Naive thymus-derived CD4-positive, alpha-beta T cell (primary cell): Measurements from ENCODE around the gene AFDN. TPM values are rescaled to one million over a fixed set of nuclear protein-coding genes. Genes with fewer than 3 reads are reported as not detected.

Experiments
- ATAC-seq: fragments of 150-1000 bp; cut with Tn5 transposase; 2 replicates; pipeline ENCODE4 v1.10.0; 2021; ENCODE audit warnings: mild to moderate bottlenecking, moderate library complexity
- CTCF ChIA-PET: fragments of 350-600 bp; sonication (Branson Sonifier 250); formaldehyde crosslinking; loops from one replicate; lab custom pipeline; 2021; ENCODE audit warnings: antibody characterized with exemption; lab: Charles Lee
- POLR2A ChIA-PET: fragments of 350-600 bp; sonication (Branson Sonifier 250); formaldehyde crosslinking; loops from one replicate; lab custom pipeline; 2021; ENCODE audit warnings: antibody characterized with exemption, inconsistent platforms; lab: Charles Lee
- DNase-seq, 9 donors: peaks; one replicate each; pipeline versions ENCODE4 v3.0.0 to v3.0.0-alpha.2; 2020 to 2022; ENCODE audit warnings: mixed read lengths in 1 of 9
- H3K27ac ChIP-seq: one replicate; pipeline ENCODE4 v1.7.0; 2013; ENCODE audit warnings: mild to moderate bottlenecking, low read depth, low read length, moderate library complexity
- H3K27me3 ChIP-seq, 2 donors: one replicate each; pipeline ENCODE4 v1.7.0; 2013; ENCODE audit warnings: low read length in 2 of 2, mild to moderate bottlenecking in 2 of 2, moderate library complexity in 2 of 2; ENCODE audit not compliant: control insufficient read depth in 2 of 2, insufficient read depth in 2 of 2
- H3K36me3 ChIP-seq, 3 experiments: 1 replicate in 2 of 3; 2 replicates in 1 of 3; pipeline ENCODE4 v1.7.0; 2013; ENCODE audit warnings: low read length in 3 of 3, mild to moderate bottlenecking in 3 of 3, moderate library complexity in 1 of 3; ENCODE audit not compliant: insufficient read depth in 3 of 3, control insufficient read depth in 2 of 3
- H3K4me1 ChIP-seq, 2 donors: one replicate each; pipeline ENCODE4 v1.7.0; 2013; ENCODE audit warnings: low read length in 2 of 2, mild to moderate bottlenecking in 2 of 2, moderate library complexity in 1 of 2; ENCODE audit not compliant: control insufficient read depth in 2 of 2, insufficient read depth in 2 of 2
- H3K4me3 ChIP-seq: 2 replicates; pipeline ENCODE4 v1.7.0; 2013; ENCODE audit warnings: mild to moderate bottlenecking, low read length
- H3K9me3 ChIP-seq, 3 experiments: 1 replicate in 2 of 3; 2 replicates in 1 of 3; pipeline ENCODE4 v1.7.0; 2013; ENCODE audit warnings: low read length in 3 of 3; ENCODE audit not compliant: control insufficient read depth in 2 of 3
- H3K27ac Mint-ChIP-seq, 9 donors: one replicate each; pipeline ENCODE4 v1.8.0; 2020 to 2022; ENCODE audit warnings: mixed read lengths in 9 of 9, mild to moderate bottlenecking in 8 of 9, moderate library complexity in 5 of 9, inconsistent platforms in 2 of 9
- H3K27me3 Mint-ChIP-seq, 5 donors: one replicate each; pipeline ENCODE4 v1.8.0; 2021 to 2022; ENCODE audit warnings: mixed read lengths in 5 of 5, mild to moderate bottlenecking in 1 of 5
- H3K36me3 Mint-ChIP-seq, 5 donors: one replicate each; pipeline ENCODE4 v1.8.0; 2020 to 2022; ENCODE audit warnings: mixed read lengths in 5 of 5, mild to moderate bottlenecking in 3 of 5, inconsistent platforms in 1 of 5
- H3K4me1 Mint-ChIP-seq, 7 donors: one replicate each; pipeline ENCODE4 v1.8.0; 2020 to 2022; ENCODE audit warnings: mixed read lengths in 7 of 7, mild to moderate bottlenecking in 3 of 7, inconsistent platforms in 1 of 7
- H3K4me3 Mint-ChIP-seq, 10 donors: one replicate each; pipeline ENCODE4 v1.8.0; 2020 to 2022; ENCODE audit warnings: mild to moderate bottlenecking in 10 of 10, mixed read lengths in 10 of 10, moderate library complexity in 6 of 10, inconsistent platforms in 2 of 10
- H3K9me3 Mint-ChIP-seq, 11 donors: one replicate each; pipeline ENCODE4 v1.8.0; 2020 to 2022; ENCODE audit warnings: mixed read lengths in 11 of 11, mild to moderate bottlenecking in 4 of 11, inconsistent platforms in 1 of 11, moderate library complexity in 1 of 11
- intact Hi-C, 2 donors: fragments of 100-400 bp; cut with micrococcal nuclease; formaldehyde crosslinking; loops; one replicate each; pipeline ENCODE4 v1.15.1; 2023
- polyA plus RNA-seq, 2 donors: library from polyadenylated mRNA; unstranded; fragments of 300-500 nt; fragmentation: Illumina TruSeq; gene quantifications; one replicate each; pipeline ENCODE4 v1.2.3, GENCODE V29; 2021
- total RNA-seq, 6 experiments: library from RNA in 5 of 6; stranded (reverse) in 5 of 6; gene quantifications; 1 replicate in 5 of 6; 2 replicates in 1 of 6; pipeline ENCODE4 v1.2.3 and lab custom pipeline; 2021 to 2026

AFDN gene
- total and polyA plus RNA-seq, 7 experiments from 2014 or later = 0.08 to 55.1 (median 3.6) TPM

DNA sequence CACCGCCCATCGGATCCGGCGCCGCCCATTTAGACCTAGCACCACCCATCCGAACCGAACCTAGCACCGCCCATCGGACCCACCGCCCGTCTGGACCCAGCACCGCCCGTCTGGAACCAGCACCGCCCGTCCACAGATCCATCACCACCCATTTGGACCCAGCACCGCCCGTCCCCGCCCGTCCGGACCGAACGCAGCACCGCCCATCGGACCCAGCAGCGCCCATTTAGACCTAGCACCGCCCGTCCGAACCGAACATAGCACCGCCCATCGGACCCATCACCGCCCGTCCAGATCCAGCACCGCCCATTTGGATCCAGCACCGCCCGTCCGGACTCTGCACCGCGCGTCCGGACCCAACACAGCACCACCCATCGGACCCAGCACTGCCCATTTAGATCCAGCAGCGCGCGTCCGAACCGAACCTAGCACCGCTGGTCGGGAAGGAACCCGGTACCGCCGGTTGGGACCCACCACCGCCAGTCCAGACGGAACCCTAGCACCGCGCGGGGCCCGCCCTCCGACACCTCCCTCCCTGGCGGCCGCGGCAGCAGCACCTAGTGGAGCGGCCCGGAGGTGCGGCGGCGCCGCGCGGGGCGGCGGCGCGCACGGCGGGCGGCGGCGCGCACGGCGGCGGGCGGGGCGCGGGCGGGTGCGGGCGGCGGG lies 348 bp upstream of the AFDN start:
- peak; percentile 11 to 73 (median 55) for DNase-seq
- Histone ChIP-seq H3K27me3 (peaks cover 0 to 27% of the 10 kb centered on the region in 2 donors), H3K9me3 (no peaks in the 10 kb centered on the region), H3K4me3 (peak overlapping the region; percentile 66), H3K27ac (no peak overlapping the region), H3K4me1 (peaks cover 0 to 14% of the 10 kb centered on the region in 2 donors), H3K36me3 (no peaks in the 10 kb centered on the region)
- peak overlapping the region; percentile 83 to 91 (median 85) for H3K4me3 Mint-ChIP-seq
- CTCF ChIA-PET = no interaction called here
- POLR2A ChIA-PET = no interaction called here
- intact Hi-C loops = loop anchor here (2.0 to 10.0 kb wide), 8 partner anchors 72 to 1386 kb away; partner anchors contain the start of gene RPS6KA2 (in 1 of the 2)
- peaks cover 5 to 43% (median 26%) of the 10 kb centered on the region in 7 donors for H3K4me1 Mint-ChIP-seq
- peak overlapping the region in 4 of 9 donors; percentile 44 to 69 (median 60) for H3K27ac Mint-ChIP-seq
- peaks cover 0 to 7% (median 5%) of the 10 kb centered on the region in 5 donors for H3K36me3 Mint-ChIP-seq
- H3K27me3 Mint-ChIP-seq = peaks cover 49 to 81% (median 69%) of the 10 kb centered on the region in 5 donors
- H3K9me3 Mint-ChIP-seq = peaks cover 0 to 32% (median 6%) of the 10 kb centered on the region in 11 donors
- peak; percentile 97 for ATAC-seq

- Histone ChIP-seq H3K27me3 (peaks cover 0 to 27% of the 10 kb centered on the region in 2 donors), H3K36me3 (no peaks in the 10 kb centered on the region), H3K9me3 (no peaks in the 10 kb centered on the region), H3K4me3 (peak overlapping the region; percentile 30), H3K27ac (no peak overlapping the region), H3K4me1 (peaks cover 0 to 14% of the 10 kb centered on the region in 2 donors)
- intact Hi-C loops = loop anchor here (2.0 to 10.0 kb wide), 8 partner anchors 71 to 1385 kb away; partner anchors contain the start of gene RPS6KA2 (in 1 of the 2)
- ATAC-seq (peak; percentile 8), DNase-seq (peak in 6 of 9 donors; percentile 9 to 53 (median 20))
- H3K27ac Mint-ChIP-seq = peak overlapping the region in 5 of 9 donors; percentile 36 to 78 (median 60)
- peaks cover 0 to 32% (median 6%) of the 10 kb centered on the region in 11 donors for H3K9me3 Mint-ChIP-seq
- peaks cover 0 to 7% (median 5%) of the 10 kb centered on the region in 5 donors for H3K36me3 Mint-ChIP-seq
- H3K27me3 Mint-ChIP-seq = peaks cover 50 to 78% (median 71%) of the 10 kb centered on the region in 5 donors
- ChIA-PET CTCF (no interaction called here), POLR2A (no interaction called here)
- H3K4me1 Mint-ChIP-seq = peaks cover 5 to 55% (median 26%) of the 10 kb centered on the region in 7 donors
- peak overlapping the region; percentile 79 to 92 (median 88) for H3K4me3 Mint-ChIP-seq
Observed at GRCh38 chr6:167827583-167828324, 1.0 kb downstream of the AFDN start.

DNA sequence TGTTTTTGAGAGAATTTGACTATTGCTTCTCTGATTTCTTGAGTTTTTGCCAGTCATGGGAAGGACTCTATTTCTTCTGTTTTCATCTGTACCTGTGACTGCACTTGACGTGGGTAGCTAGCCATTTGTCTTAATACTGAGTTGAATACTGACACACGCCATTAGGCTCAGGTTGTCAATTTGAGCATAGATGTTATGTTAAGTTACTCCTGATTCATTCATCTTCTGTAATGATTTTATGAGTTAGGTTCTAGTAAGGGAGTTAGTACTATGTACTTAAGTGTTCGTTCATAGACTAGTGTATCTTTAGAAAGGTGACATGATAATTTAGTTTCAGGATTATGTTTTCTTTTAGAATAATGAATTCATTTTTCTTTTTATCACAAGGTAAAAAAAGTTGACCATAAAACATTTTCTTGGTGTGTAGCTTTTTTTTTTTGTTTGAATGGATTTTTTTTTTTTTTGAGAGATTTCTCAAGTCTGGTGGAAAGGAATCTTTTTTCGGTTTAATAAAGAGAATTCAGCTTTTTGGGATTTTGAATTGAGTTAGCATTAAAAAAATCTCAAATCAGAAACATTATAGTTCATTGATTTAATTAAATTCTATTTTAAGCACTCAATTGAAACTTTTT lies 1.7 kb downstream of the AFDN start:
- Histone ChIP-seq H3K9me3 (no peaks in the 10 kb centered on the region), H3K4me3 (no peak overlapping the region), H3K36me3 (no peaks in the 10 kb centered on the region), H3K4me1 (peaks cover 0 to 14% of the 10 kb centered on the region in 2 donors), H3K27me3 (peaks cover 0 to 27% of the 10 kb centered on the region in 2 donors), H3K27ac (no peak overlapping the region)
- POLR2A ChIA-PET = no interaction called here
- DNase-seq (no peak), ATAC-seq (no peak)
- CTCF ChIA-PET = interaction anchor here (0.9 kb wide), 1 partner anchor 15 kb away, joined by 3 read pairs; no protein-coding TSS in a partner anchor
- Mint-ChIP-seq H3K36me3 (peaks cover 0 to 7% (median 5%) of the 10 kb centered on the region in 5 donors), H3K27me3 (peaks cover 50 to 78% (median 74%) of the 10 kb centered on the region in 5 donors), H3K27ac (peak overlapping the region in 4 of 9 donors; percentile 39 to 63 (median 55)), H3K9me3 (peaks cover 0 to 32% (median 6%) of the 10 kb centered on the region in 11 donors), H3K4me3 (peak overlapping the region; percentile 79 to 92 (median 88)), H3K4me1 (peaks cover 5 to 61% (median 26%) of the 10 kb centered on the region in 7 donors)
- intact Hi-C loops = loop anchor here (5.0 to 10.0 kb wide), 6 partner anchors 121 to 1384 kb away; partner anchors contain the start of gene RPS6KA2 (in 1 of the 2)

GRCh38 chr6:167829513-167829912 lies 2.8 kb downstream of the AFDN start:
- peaks cover 5 to 69% (median 25%) of the 10 kb centered on the region in 7 donors for H3K4me1 Mint-ChIP-seq

GRCh38 chr6:167831281-167831828 lies 4.6 kb downstream of the AFDN start:
- POLR2A ChIA-PET = no interaction called here
- peaks cover 57 to 81% (median 63%) of the 10 kb centered on the region in 5 donors for H3K27me3 Mint-ChIP-seq

More at GRCh38 chr6:167829513-167829912, 2.8 kb downstream of the AFDN start:
- POLR2A ChIA-PET = no interaction called here
- peaks cover 0 to 7% (median 5%) of the 10 kb centered on the region in 5 donors for H3K36me3 Mint-ChIP-seq
- no peak overlapping the region for H3K27ac ChIP-seq
- no peak for DNase-seq
- ATAC-seq = no peak
- CTCF ChIA-PET = no interaction called here
- H3K27me3 ChIP-seq = peaks cover 0 to 27% of the 10 kb centered on the region in 2 donors
- H3K27ac Mint-ChIP-seq = no peak overlapping the region
- H3K9me3 Mint-ChIP-seq = peaks cover 0 to 28% (median 6%) of the 10 kb centered on the region in 11 donors
- H3K9me3 ChIP-seq = no peaks in the 10 kb centered on the region
- no peak overlapping the region for H3K4me3 ChIP-seq
- peaks cover 53 to 79% (median 70%) of the 10 kb centered on the region in 5 donors for H3K27me3 Mint-ChIP-seq
- peak overlapping the region in 1 of 10 donors; percentile 14 for H3K4me3 Mint-ChIP-seq
- peaks cover 0 to 14% of the 10 kb centered on the region in 2 donors for H3K4me1 ChIP-seq
- H3K36me3 ChIP-seq = no peaks in the 10 kb centered on the region
- intact Hi-C loops = loop anchor here (5.0 to 10.0 kb wide), 6 partner anchors 122 to 1383 kb away; partner anchors contain the start of gene RPS6KA2 (in 1 of the 2)

More at GRCh38 chr6:167831281-167831828, 4.6 kb downstream of the AFDN start:
- no peak overlapping the region for H3K27ac ChIP-seq
- H3K9me3 Mint-ChIP-seq = peaks cover 0 to 17% (median 0%) of the 10 kb centered on the region in 11 donors
- H3K4me3 ChIP-seq = no peak overlapping the region
- peaks cover 0 to 7% (median 0%) of the 10 kb centered on the region in 5 donors for H3K36me3 Mint-ChIP-seq
- intact Hi-C loops = no loop called here
- H3K4me1 Mint-ChIP-seq = peaks cover 0 to 60% (median 13%) of the 10 kb centered on the region in 7 donors
- CTCF ChIA-PET = no interaction called here
- ATAC-seq (no peak), DNase-seq (no peak)
- no peaks in the 10 kb centered on the region for H3K36me3 ChIP-seq
- H3K9me3 ChIP-seq = no peaks in the 10 kb centered on the region
- H3K27ac Mint-ChIP-seq = peak overlapping the region in 1 of 9 donors; percentile 18
- peaks cover 0 to 18% of the 10 kb centered on the region in 2 donors for H3K27me3 ChIP-seq
- peaks cover 0 to 5% of the 10 kb centered on the region in 2 donors for H3K4me1 ChIP-seq
- H3K4me3 Mint-ChIP-seq = peak overlapping the region in 1 of 10 donors; percentile 55
